Neuronal stem cell (in vitro differentiated cells): Measurements from ENCODE around the gene ADSS1.

Experiments
- DNase-seq: peaks from one replicate; pipeline ENCODE4 v3.0.0-alpha.2; 2013; ENCODE audit warnings: low spot score
- H2AFZ ChIP-seq: one replicate; pipeline ENCODE4 v1.6.1; 2013; ENCODE audit warnings: mild to moderate bottlenecking, low read length, inconsistent platforms
- H2AK5ac ChIP-seq: 2 replicates; pipeline ENCODE4 v1.6.1; 2013; ENCODE audit warnings: low read depth, mild to moderate bottlenecking, inconsistent platforms, low read length, moderate library complexity, mixed read lengths
- H2BK120ac ChIP-seq: 2 replicates; pipeline ENCODE4 v1.6.1; 2013; ENCODE audit warnings: low read depth, mild to moderate bottlenecking, inconsistent platforms, low read length, moderate library complexity, mixed read lengths
- H2BK12ac ChIP-seq: one replicate; pipeline ENCODE4 v1.6.1; 2013; ENCODE audit warnings: low read length, inconsistent platforms
- H2BK15ac ChIP-seq: 2 replicates; pipeline ENCODE4 v1.6.1; 2013; ENCODE audit warnings: mild to moderate bottlenecking, low read length, inconsistent platforms, mixed read lengths
- H2BK5ac ChIP-seq: one replicate; pipeline ENCODE4 v1.6.1; 2013; ENCODE audit warnings: inconsistent platforms, mild to moderate bottlenecking, low read length, moderate library complexity
- H3K14ac ChIP-seq: one replicate; pipeline ENCODE4 v1.6.1; 2013; ENCODE audit warnings: low read length, inconsistent platforms
- H3K18ac ChIP-seq: 2 replicates; pipeline ENCODE4 v1.6.1; 2013; ENCODE audit warnings: low read length, inconsistent platforms
- H3K23ac ChIP-seq: 2 replicates; pipeline ENCODE4 v1.6.1; 2013; ENCODE audit warnings: low read depth, mild to moderate bottlenecking, mixed read lengths, low read length, inconsistent platforms; ENCODE audit not compliant: poor library complexity
- H3K27ac ChIP-seq: replicated peaks from 3 replicates; pipeline ENCODE4 v1.5.1; 2013; ENCODE audit warnings: low read length, inconsistent platforms
- H3K27me3 ChIP-seq, 3 experiments: 2 replicates each; pipeline ENCODE4 v1.6.1; 2013; ENCODE audit warnings: low read length in 3 of 3, mild to moderate bottlenecking in 2 of 3, inconsistent platforms in 1 of 3, low read depth in 1 of 3, mixed read lengths in 1 of 3, moderate library complexity in 1 of 3; ENCODE audit not compliant: control insufficient read depth in 3 of 3, insufficient read depth in 3 of 3
- H3K36me3 ChIP-seq, 2 donors: replicated peaks in 1 of 2; 2 replicates each; pipeline ENCODE4 v1.6.1; 2013; ENCODE audit warnings: low read length in 2 of 2; ENCODE audit not compliant: control insufficient read depth in 2 of 2, insufficient read depth in 2 of 2
- H3K4ac ChIP-seq: 2 replicates; pipeline ENCODE4 v1.6.1; 2013; ENCODE audit warnings: inconsistent platforms, mild to moderate bottlenecking, low read length, moderate library complexity
- H3K4me1 ChIP-seq, 2 donors: 1 replicate in 1 of 2; 2 replicates in 1 of 2; pipeline ENCODE4 v1.6.1; 2013; ENCODE audit warnings: low read length in 2 of 2, low read depth in 1 of 2; ENCODE audit not compliant: control insufficient read depth in 2 of 2, insufficient read depth in 1 of 2
- H3K4me2 ChIP-seq: one replicate; pipeline ENCODE4 v1.6.1; 2013; ENCODE audit warnings: mild to moderate bottlenecking, low read length, inconsistent platforms; ENCODE audit not compliant: insufficient read depth, poor library complexity, severe bottlenecking
- H3K4me3 ChIP-seq, 2 donors: 2 replicates each; pipeline ENCODE4 v1.5.1; 2013; ENCODE audit warnings: low read length in 2 of 2, mild to moderate bottlenecking in 2 of 2, inconsistent platforms in 1 of 2, moderate library complexity in 1 of 2
- H3K79me1 ChIP-seq: one replicate; pipeline ENCODE4 v1.6.1; 2013; ENCODE audit warnings: low read depth, mild to moderate bottlenecking, inconsistent platforms, low read length, moderate library complexity
- H3K9ac ChIP-seq: one replicate; pipeline ENCODE4 v1.6.1; 2013; ENCODE audit warnings: mild to moderate bottlenecking, low read depth, low read length, inconsistent platforms; ENCODE audit not compliant: poor library complexity
- H3K9me3 ChIP-seq, 2 donors: replicated peaks in 1 of 2; 2 replicates each; pipeline versions ENCODE3 to v1.6.1; 2013; ENCODE audit warnings: low read length in 2 of 2, mild to moderate bottlenecking in 2 of 2, inconsistent platforms in 1 of 2, low read depth in 1 of 2, mixed read lengths in 1 of 2, moderate library complexity in 1 of 2; ENCODE audit not compliant: control insufficient read depth in 2 of 2, insufficient read depth in 1 of 2
- H4K8ac ChIP-seq: one replicate; pipeline ENCODE4 v1.6.1; 2013; ENCODE audit warnings: low read depth, mild to moderate bottlenecking, inconsistent platforms, low read length, moderate library complexity
- H4K91ac ChIP-seq: one replicate; pipeline ENCODE4 v1.6.1; 2013; ENCODE audit warnings: low read length, low read depth, mild to moderate bottlenecking, inconsistent platforms; ENCODE audit not compliant: poor library complexity
- WGBS, 2 donors: extraction: QIAGEN DNeasy Blood & Tissue Kit; methylation state at CpG; one replicate each; pipeline ENCODE4 v1.1.7; 2013; ENCODE audit warnings: missing lambda C conversion rate in 2 of 2, mixed read lengths in 1 of 2; ENCODE audit not compliant: insufficient read length in 2 of 2, insufficient replicate concordance in 1 of 2; ENCODE audit errors: extremely low coverage in 2 of 2; 5-methylcytosine and 5-hydroxymethylcytosine counted together

ADSS1 gene

GRCh38 chr14:104735830-104736642, 12.0 kb downstream of the ADSS1 start:
- H3K27ac ChIP-seq = no peak overlapping the region

GRCh38 chr14:104738375-104739019, 14.5 kb downstream of the ADSS1 start:
- Histone ChIP-seq H3K18ac (peak overlapping the region; percentile 38), H3K79me1 (peaks cover 3% of the 10 kb centered on the region), H2AK5ac (peak overlapping the region; percentile 89), H3K4me2 (no peak overlapping the region), H3K27me3 (no peaks in the 10 kb centered on the region), H2BK12ac (no peak overlapping the region), H3K4me1 (peaks cover 7 to 12% of the 10 kb centered on the region in 2 donors), H4K8ac (peak overlapping the region; percentile 72), H3K27ac (no peak overlapping the region), H3K23ac (no peak overlapping the region), H3K9ac (peak overlapping the region; percentile 24), H3K4ac (no peak overlapping the region), H2BK15ac (no peak overlapping the region), H3K9me3 (peaks cover 0 to 3% of the 10 kb centered on the region in 2 donors), H4K91ac (no peak overlapping the region), H2BK5ac (no peak overlapping the region), H3K36me3 (peaks cover 3 to 10% of the 10 kb centered on the region in 2 donors), H2BK120ac (peak overlapping the region; percentile 61), H2AFZ (no peak overlapping the region), H3K4me3 (no peak overlapping the region), H3K14ac (no peak overlapping the region)
- no CpG with 5 or more reads among the region's 18 CpGs for WGBS, 2 donors
- no peak for DNase-seq

More at GRCh38 chr14:104735830-104736642, 12.0 kb downstream of the ADSS1 start:
- Histone ChIP-seq H3K23ac (peak overlapping the region; percentile 80), H4K91ac (no peak overlapping the region), H3K27me3 (no peaks in the 10 kb centered on the region), H3K79me1 (no peaks in the 10 kb centered on the region), H2BK12ac (no peak overlapping the region), H2AK5ac (peak overlapping the region; percentile 6), H3K36me3 (peaks cover 3 to 7% of the 10 kb centered on the region in 2 donors), H4K8ac (no peak overlapping the region), H3K4ac (no peak overlapping the region), H3K9ac (peak overlapping the region; percentile 21), H3K9me3 (peaks cover 0 to 5% of the 10 kb centered on the region in 2 donors), H2BK15ac (peak overlapping the region; percentile 28), H3K4me3 (no peak overlapping the region), H3K18ac (peak overlapping the region; percentile 72), H2AFZ (no peak overlapping the region), H3K4me1 (peaks cover 9 to 12% of the 10 kb centered on the region in 2 donors), H3K14ac (peak overlapping the region; percentile 12), H3K4me2 (no peak overlapping the region), H2BK5ac (no peak overlapping the region), H2BK120ac (peak overlapping the region; percentile 72)
- DNase-seq = no peak
- no CpG with 5 or more reads among the region's 26 CpGs for WGBS, 2 donors

- H3K79me1 ChIP-seq = peaks cover 3% of the 10 kb centered on the region
- WGBS, 2 donors = no CpG with 5 or more reads among the region's 17 CpGs
- H3K4me2 ChIP-seq = no peak overlapping the region
- peak overlapping the region; percentile 73 for H3K23ac ChIP-seq
- no peak for DNase-seq
- no peak overlapping the region for H3K18ac ChIP-seq
- no peak overlapping the region for H4K91ac ChIP-seq
- H3K4me1 ChIP-seq = peaks cover 7 to 16% of the 10 kb centered on the region in 2 donors
- no peak overlapping the region for H3K4ac ChIP-seq
- no peak overlapping the region for H2BK12ac ChIP-seq
- peak overlapping the region; percentile 89 for H2AK5ac ChIP-seq
- H3K14ac ChIP-seq = no peak overlapping the region
- peaks cover 0 to 3% of the 10 kb centered on the region in 2 donors for H3K9me3 ChIP-seq
- H2BK15ac ChIP-seq = no peak overlapping the region
- no peak overlapping the region for H2BK120ac ChIP-seq
- H2AFZ ChIP-seq = no peak overlapping the region
- H3K27ac ChIP-seq = no peak overlapping the region
- H3K36me3 ChIP-seq = peaks cover 3 to 10% of the 10 kb centered on the region in 2 donors
- H3K27me3 ChIP-seq = no peaks in the 10 kb centered on the region
- H4K8ac ChIP-seq = no peak overlapping the region
- no peak overlapping the region for H3K4me3 ChIP-seq
- no peak overlapping the region for H2BK5ac ChIP-seq
- peak overlapping the region; percentile 24 for H3K9ac ChIP-seq
These were observed 15.0 kb downstream of the ADSS1 start for GRCh38 chr14:104739026-104739425.
